ENCODE results near the gene ECHDC1.
"Not testable (repeated sequence)": the region's sequence is repeated elsewhere in the genome, so short reads cannot be mapped to it uniquely, and the experiment has no call there.

The ECHDC1 gene

DNA sequence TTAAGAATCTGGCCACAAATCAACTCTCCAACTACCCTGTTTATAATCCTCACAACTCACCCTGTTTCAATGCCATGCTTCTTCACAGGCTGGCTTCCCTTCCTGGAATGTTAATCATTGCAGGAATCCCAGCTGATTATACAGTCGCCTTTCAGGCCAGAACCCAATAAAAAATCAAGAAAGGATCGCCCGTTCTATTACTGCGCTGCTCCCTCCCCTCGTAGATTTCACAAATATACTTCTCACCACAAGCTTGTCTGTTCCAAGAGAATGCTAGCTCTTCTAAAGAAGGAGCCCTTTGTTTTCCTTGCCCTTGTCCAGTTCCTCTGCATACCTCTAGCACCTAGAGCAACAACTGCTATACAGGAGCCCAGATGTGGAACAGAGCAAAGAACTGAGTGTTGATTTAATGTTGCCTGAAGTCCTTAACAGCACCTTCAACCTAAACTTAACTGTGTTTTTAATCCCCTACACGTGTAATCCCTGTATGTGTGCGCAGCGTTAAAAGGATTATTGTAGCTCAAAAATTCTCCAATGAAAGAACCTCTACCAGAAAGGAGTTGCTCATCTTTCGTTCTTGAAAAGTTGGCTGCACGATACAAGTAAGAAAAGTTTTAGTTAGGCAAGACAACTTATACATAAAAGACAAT, 988 bp downstream of the ECHDC1 start:
- DNase-seq (ENCODE audit: low spot score), result peak; percentile 10

DNA sequence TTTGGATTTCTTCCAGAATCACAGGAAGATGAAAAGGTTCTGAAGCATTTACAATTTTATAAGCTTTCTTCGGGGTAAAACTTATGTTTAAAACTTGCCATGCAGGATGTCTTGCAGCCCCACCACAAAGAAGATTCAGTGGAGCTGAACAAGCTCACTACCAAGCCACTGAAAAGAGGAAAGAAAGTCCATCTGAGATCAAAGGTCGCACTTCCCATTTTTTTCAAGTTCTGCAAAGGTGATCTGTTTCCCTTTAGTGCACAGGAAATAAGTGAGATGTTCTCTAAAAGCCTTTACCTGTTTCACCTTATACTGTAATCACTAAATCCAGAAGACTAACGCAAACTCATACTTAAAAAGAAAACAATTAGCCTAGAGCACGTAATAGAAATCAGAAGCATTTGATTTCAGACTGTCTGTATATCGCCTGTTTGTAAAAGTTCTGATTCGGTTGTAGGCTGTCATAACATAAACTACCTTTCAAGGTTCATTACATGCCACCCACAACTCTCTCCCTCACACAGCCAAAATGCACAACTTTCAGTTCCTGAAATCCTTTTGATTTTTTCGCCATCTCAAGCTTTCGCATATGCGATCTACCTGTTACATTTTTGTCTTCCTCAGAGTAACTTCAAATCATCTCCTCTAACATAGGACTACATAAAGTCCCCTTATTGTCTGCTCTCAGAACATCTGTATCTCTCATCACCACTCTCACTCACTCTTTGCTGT, 1.8 kb downstream of the ECHDC1 start:
- no peak for DNase-seq (ENCODE audit: low spot score)

- no peak for DNase-seq (ENCODE audit: low spot score)
Observed at GRCh38 chr6:127340171-127340570, 3.2 kb downstream of the ECHDC1 start.

DNA sequence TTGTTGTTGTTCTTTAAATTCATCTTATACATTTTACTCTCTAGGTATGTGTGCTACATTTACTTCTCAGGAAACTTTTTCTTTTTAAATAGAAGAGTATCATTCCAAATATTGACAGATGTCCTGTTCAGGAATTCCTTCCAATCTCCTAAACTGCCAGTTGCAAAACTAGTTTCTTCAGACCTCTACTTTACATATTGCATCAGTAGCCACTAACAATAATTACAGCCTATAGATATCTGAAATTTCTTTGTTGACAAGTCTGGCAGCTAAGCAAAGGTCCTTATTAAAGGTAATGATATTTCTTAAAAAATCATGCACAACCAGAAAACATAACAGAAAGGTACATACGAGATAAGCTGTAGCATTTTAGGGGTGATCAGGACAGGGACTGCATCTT, 4.5 kb downstream of the ECHDC1 start:
- DNase-seq (ENCODE audit: low spot score), result no peak

GRCh38 chr6:127332383-127332961, 10.9 kb downstream of the ECHDC1 start:
- no peak for DNase-seq (ENCODE audit: low spot score)

GRCh38 chr6:127331256-127331655, 12.2 kb downstream of the ECHDC1 start:
- DNase-seq (ENCODE audit: low spot score), result not testable (repeated sequence)

DNA sequence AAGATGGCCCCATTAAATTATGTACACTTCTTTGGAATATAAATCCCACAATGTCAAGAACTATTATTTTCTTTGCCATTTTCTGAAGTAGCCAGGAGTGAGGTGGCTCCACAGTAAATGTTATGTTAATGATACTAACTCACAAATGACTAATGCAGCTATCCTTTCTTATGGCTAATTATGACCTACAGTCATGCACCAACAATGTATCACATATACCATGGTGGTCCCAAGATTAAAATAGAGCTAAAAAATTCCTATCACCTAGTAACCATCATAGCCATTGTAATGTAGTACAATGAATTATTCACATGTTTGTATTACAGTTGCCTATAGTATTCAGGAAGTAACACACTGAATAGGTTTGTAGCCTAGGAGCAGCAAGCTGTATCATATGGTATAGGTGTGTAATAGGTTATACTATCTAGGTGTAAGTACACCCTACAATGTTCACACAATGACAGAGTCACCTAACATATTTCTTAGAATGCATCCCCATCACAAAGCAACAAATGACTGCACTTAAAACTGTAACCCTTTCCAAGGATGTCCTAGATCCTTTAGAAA, 15.3 kb downstream of the ECHDC1 start:
- no peak for DNase-seq (ENCODE audit: low spot score)

GRCh38 chr6:127319686-127320085, 23.7 kb downstream of the ECHDC1 start:
- no peak for DNase-seq (ENCODE audit: low spot score)

GRCh38 chr6:127317388-127318128, 25.9 kb downstream of the ECHDC1 start:
- no peak for DNase-seq (ENCODE audit: low spot score)

DNA sequence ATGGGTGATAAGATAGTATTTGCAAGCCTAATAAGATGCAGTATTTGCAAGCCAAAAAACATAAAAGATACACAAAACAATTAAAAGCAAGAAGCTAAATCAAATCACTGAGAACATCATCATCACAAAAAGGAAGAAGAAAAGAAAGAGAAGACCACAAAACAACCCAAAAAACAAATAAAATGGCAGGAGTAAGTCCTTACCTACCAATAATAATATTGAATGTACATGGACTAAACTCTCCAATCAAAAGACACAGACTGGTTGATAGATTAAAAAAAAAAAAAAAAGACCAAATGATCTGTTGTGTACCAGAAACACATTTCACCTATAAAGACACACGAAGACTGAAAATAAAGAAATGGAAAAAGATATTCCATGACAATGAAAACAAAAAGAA, 37.7 kb downstream of the ECHDC1 start:
- DNase-seq (ENCODE audit: low spot score), result no peak

GRCh38 chr6:127303917-127304316, 39.5 kb downstream of the ECHDC1 start:
- no peak for DNase-seq (ENCODE audit: low spot score)

DNA sequence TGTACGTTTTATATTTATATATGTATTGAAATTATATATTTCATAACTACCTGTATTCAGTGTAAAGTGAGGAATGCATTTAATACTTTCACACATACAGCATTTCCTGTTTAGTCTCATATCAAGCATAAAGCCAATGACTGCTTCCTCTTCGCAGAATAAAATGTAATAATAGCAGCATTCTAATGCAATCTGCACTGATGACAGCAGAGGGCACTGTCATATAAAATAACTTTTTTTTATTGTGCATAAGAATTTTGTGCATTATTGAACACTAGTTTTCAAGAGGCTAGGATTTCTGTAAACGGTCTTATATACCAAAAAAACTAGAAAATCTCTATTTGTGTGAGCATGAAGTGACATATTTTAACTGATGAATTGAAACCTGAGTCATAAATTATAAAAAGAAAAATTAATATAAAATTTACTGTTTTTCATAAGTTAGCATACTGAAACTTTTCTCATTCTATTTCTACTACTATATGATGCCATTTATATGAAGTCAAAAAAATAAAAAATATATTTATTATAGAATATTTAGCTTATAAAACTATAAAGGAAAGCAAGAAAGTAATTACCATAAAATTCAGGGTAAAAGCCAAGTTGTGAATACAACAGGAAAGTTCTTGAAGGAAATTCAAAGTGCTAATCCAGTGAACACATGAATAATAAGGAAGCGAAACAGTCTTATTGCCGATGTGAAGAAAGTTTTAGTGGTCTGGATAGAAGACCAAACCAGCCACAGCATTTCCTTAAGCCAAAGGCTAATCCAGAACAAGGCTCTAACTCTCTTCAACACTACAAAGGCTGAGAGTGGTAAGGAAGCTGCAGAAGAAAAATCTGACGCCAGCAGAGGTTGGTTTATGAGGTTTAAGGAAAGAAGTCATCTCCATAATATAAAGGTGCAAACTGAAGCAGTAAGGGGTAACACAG, 40.4 kb downstream of the ECHDC1 start:
- DNase-seq (ENCODE audit: low spot score), result peak; percentile 30

DNA sequence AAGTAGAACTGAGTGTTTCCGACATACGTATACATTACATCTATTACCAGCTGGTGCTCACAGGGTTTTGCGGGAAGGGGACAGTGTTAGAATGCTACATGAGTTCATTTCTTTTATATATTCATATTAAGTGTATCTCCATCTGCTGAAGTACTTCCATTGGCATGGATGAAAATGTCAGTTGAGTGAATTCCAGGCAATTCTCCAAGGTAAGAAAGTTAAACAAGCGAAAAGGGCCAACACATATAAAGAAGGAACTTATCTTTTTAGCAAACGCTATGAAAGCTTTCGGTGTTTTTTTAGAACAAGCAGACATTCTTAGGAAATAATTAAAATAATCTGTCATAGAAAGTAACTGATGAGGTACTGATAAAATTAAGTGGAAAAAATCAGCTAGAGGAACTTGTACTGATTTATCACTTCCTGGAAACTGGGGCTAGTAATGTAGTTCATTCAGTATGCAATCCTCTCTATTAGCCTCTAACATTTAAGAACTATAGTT, 42.2 kb downstream of the ECHDC1 start:
- DNase-seq (ENCODE audit: low spot score), result no peak

- no peak for DNase-seq (ENCODE audit: low spot score)
Observed at GRCh38 chr6:127300411-127300810, 43.0 kb downstream of the ECHDC1 start.

DNA sequence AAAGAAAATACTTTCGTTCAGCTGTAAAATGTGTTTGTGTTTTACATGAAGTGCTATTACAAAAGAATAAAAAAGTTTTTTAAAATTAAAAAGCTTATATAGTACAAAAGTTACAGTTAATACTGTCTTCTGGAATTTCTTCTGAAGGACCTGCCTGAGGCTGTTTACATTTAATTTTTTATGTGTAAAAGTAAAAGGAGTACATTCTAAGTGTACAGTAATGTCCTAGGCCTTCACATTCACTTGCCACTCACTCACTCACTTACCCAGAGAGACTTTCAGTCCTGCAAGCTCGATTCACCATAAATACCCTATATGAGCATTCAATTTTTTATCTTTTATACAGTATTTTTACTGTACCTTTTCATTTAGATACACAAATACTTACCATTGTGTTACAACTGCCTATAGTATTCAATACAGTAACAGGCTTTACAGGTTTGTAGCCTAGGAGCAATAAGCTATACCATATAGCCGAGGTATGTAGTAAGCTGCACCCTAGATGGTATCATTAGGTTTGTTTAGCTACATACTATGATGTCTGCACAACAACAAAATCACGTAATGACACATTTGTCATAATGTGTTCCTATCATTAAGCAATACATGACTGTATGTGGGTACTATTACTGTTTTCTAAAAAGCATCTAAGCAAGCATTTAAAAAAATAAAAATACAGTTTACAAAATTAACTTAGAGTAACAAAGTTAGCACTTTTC, 43.7 kb downstream of the ECHDC1 start:
- DNase-seq (ENCODE audit: low spot score), result no peak

DNA sequence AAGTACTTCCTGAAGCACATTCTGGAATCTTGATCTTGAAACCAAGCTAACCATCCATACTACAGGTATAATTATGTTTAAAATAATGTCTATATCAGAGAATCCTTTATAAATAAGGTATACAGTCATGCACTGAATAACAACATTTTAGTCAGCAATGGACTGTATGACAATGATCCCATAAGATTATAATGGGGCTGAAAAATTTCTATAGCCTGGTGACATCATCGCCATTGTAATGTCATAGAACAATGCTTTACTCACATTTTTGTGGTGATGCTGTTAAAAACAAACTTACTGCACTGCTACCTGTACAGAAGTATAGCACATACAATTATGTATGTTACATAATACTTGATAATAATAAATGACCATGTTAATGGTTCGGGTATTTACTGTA, 44.9 kb downstream of the ECHDC1 start:
- no peak for DNase-seq (ENCODE audit: low spot score)

- no peak for DNase-seq (ENCODE audit: low spot score)
Observed at GRCh38 chr6:127297502-127298070, 45.8 kb downstream of the ECHDC1 start.

- DNase-seq (ENCODE audit: low spot score), result no peak
Observed at GRCh38 chr6:127291495-127291894, 51.9 kb downstream of the ECHDC1 start.

- DNase-seq (ENCODE audit: low spot score), result no peak
Observed at GRCh38 chr6:127290391-127291265, 52.8 kb downstream of the ECHDC1 start.
